Dendritic cell treated with granulocyte-macrophage colony-stimulating factor and Interleukin-4, amounts not matched to agents 40 ng/mL and 50 ng/mL, for 4 days (primary cell): ENCODE data around the gene CCSER1.

Experiments
- H3K27ac Mint-ChIP-seq: one replicate; pipeline ENCODE4 v1.8.0; 2022; ENCODE audit warnings: mild to moderate bottlenecking, mixed read lengths
- H3K27me3 Mint-ChIP-seq: one replicate; pipeline ENCODE4 v1.8.0; 2022; ENCODE audit warnings: mild to moderate bottlenecking, mixed read lengths
- H3K36me3 Mint-ChIP-seq: one replicate; pipeline ENCODE4 v1.8.0; 2022; ENCODE audit warnings: low read depth, mixed read lengths
- H3K4me1 Mint-ChIP-seq: one replicate; pipeline ENCODE4 v1.8.0; 2022; ENCODE audit warnings: low read depth, mixed read lengths
- H3K4me3 Mint-ChIP-seq: one replicate; pipeline ENCODE4 v1.8.0; 2022; ENCODE audit warnings: mild to moderate bottlenecking, moderate library complexity, mixed read lengths
- H3K9me3 Mint-ChIP-seq: one replicate; pipeline ENCODE4 v1.8.0; 2022; ENCODE audit warnings: mixed read lengths
- intact Hi-C: fragments of 100-400 bp; cut with micrococcal nuclease; formaldehyde crosslinking; loops from one replicate; pipeline ENCODE4 v1.15.0; 2022

Gene CCSER1

GRCh38 chr4:90127223-90127705 lies at the start of gene CCSER1:
Gene CCSER1 (plus strand): TSS chr4:90127394.
- intact Hi-C loops = loop anchor here (2.0 to 10.0 kb wide), 4 partner anchors 26 to 168 kb away; no protein-coding TSS in a partner anchor
- peak within 1 kb of the TSS; percentile 87 for H3K4me3 Mint-ChIP-seq
- no peaks in the 10 kb centered on the region for H3K9me3 Mint-ChIP-seq
- peaks cover 33% of the 10 kb centered on the region for H3K4me1 Mint-ChIP-seq
- peaks cover 6% of the 10 kb centered on the region for H3K36me3 Mint-ChIP-seq
- H3K27ac Mint-ChIP-seq = peak within 1 kb of the TSS; percentile 92
- H3K27me3 Mint-ChIP-seq = peaks cover 10% of the 10 kb centered on the region

GRCh38 chr4:90078440-90078839 lies 48.8 kb upstream of the CCSER1 start:
- no peaks in the 10 kb centered on the region for H3K27me3 Mint-ChIP-seq
- intact Hi-C loops = no loop called here
- H3K9me3 Mint-ChIP-seq = no peaks in the 10 kb centered on the region
- peaks cover 10% of the 10 kb centered on the region for H3K36me3 Mint-ChIP-seq
- H3K4me1 Mint-ChIP-seq = peaks cover 36% of the 10 kb centered on the region
- peak overlapping the region; percentile 8 for H3K4me3 Mint-ChIP-seq
- peak overlapping the region; percentile 89 for H3K27ac Mint-ChIP-seq

- Mint-ChIP-seq H3K9me3 (no peaks in the 10 kb centered on the region), H3K4me3 (no peak overlapping the region), H3K4me1 (peaks cover 34% of the 10 kb centered on the region), H3K27ac (no peak overlapping the region), H3K27me3 (no peaks in the 10 kb centered on the region), H3K36me3 (peaks cover 13% of the 10 kb centered on the region)
- intact Hi-C loops = no loop called here
These were observed 47.1 kb upstream of the CCSER1 start for GRCh38 chr4:90080116-90080515.

- peaks cover 20% of the 10 kb centered on the region for H3K36me3 Mint-ChIP-seq
- no peak overlapping the region for H3K4me3 Mint-ChIP-seq
- peaks cover 36% of the 10 kb centered on the region for H3K4me1 Mint-ChIP-seq
- intact Hi-C loops = no loop called here
- no peaks in the 10 kb centered on the region for H3K27me3 Mint-ChIP-seq
- no peaks in the 10 kb centered on the region for H3K9me3 Mint-ChIP-seq
- no peak overlapping the region for H3K27ac Mint-ChIP-seq
These were observed 45.6 kb upstream of the CCSER1 start for GRCh38 chr4:90081432-90082144.

- Mint-ChIP-seq H3K4me3 (no peak overlapping the region), H3K27ac (no peak overlapping the region), H3K4me1 (peaks cover 36% of the 10 kb centered on the region), H3K36me3 (peaks cover 20% of the 10 kb centered on the region), H3K9me3 (no peaks in the 10 kb centered on the region), H3K27me3 (no peaks in the 10 kb centered on the region)
- intact Hi-C loops = no loop called here
These were observed 44.7 kb upstream of the CCSER1 start for GRCh38 chr4:90082449-90082848.

GRCh38 chr4:90084277-90084966 lies 42.8 kb upstream of the CCSER1 start:
- no peaks in the 10 kb centered on the region for H3K27me3 Mint-ChIP-seq
- peaks cover 27% of the 10 kb centered on the region for H3K4me1 Mint-ChIP-seq
- H3K36me3 Mint-ChIP-seq = peaks cover 18% of the 10 kb centered on the region
- H3K9me3 Mint-ChIP-seq = no peaks in the 10 kb centered on the region
- intact Hi-C loops = no loop called here
- H3K4me3 Mint-ChIP-seq = peak overlapping the region; percentile 76
- H3K27ac Mint-ChIP-seq = peak overlapping the region; percentile 85

- Mint-ChIP-seq H3K27ac (peak overlapping the region; percentile 85), H3K27me3 (no peaks in the 10 kb centered on the region), H3K36me3 (peaks cover 17% of the 10 kb centered on the region), H3K4me1 (peaks cover 25% of the 10 kb centered on the region), H3K9me3 (no peaks in the 10 kb centered on the region), H3K4me3 (peak overlapping the region; percentile 76)
- intact Hi-C loops = loop anchor here (5.0 kb wide), 1 partner anchor 42 kb away; the partner anchor contains the start of gene CCSER1
These were observed 42.3 kb upstream of the CCSER1 start for GRCh38 chr4:90084967-90085295.

- Mint-ChIP-seq H3K9me3 (peaks cover 19% of the 10 kb centered on the region), H3K4me3 (no peak overlapping the region), H3K36me3 (peaks cover 28% of the 10 kb centered on the region), H3K27me3 (no peaks in the 10 kb centered on the region), H3K27ac (no peak overlapping the region), H3K4me1 (peaks cover 15% of the 10 kb centered on the region)
- intact Hi-C loops = no loop called here
These were observed 33.7 kb upstream of the CCSER1 start for GRCh38 chr4:90093526-90093925.

GRCh38 chr4:90095000-90095399 lies 32.2 kb upstream of the CCSER1 start:
- Mint-ChIP-seq H3K9me3 (peaks cover 29% of the 10 kb centered on the region), H3K4me3 (no peak overlapping the region), H3K36me3 (peaks cover 34% of the 10 kb centered on the region), H3K27ac (no peak overlapping the region), H3K4me1 (peaks cover 25% of the 10 kb centered on the region), H3K27me3 (no peaks in the 10 kb centered on the region)
- intact Hi-C loops = no loop called here

- no peak overlapping the region for H3K4me3 Mint-ChIP-seq
- peak overlapping the region; percentile 60 for H3K27ac Mint-ChIP-seq
- intact Hi-C loops = loop anchor here (2.0 kb wide), 1 partner anchor 27 kb away; the partner anchor contains the start of gene CCSER1
- H3K4me1 Mint-ChIP-seq = peaks cover 14% of the 10 kb centered on the region
- no peaks in the 10 kb centered on the region for H3K27me3 Mint-ChIP-seq
- H3K9me3 Mint-ChIP-seq = peaks cover 29% of the 10 kb centered on the region
- H3K36me3 Mint-ChIP-seq = peaks cover 59% of the 10 kb centered on the region
These were observed 27.4 kb upstream of the CCSER1 start for GRCh38 chr4:90099812-90100211.

GRCh38 chr4:90103991-90104390 lies 23.2 kb upstream of the CCSER1 start:
- Mint-ChIP-seq H3K9me3 (peaks cover 8% of the 10 kb centered on the region), H3K27ac (no peak overlapping the region)
- intact Hi-C loops = no loop called here

GRCh38 chr4:90105274-90105673 lies 21.9 kb upstream of the CCSER1 start:
- no peaks in the 10 kb centered on the region for H3K9me3 Mint-ChIP-seq
- H3K27ac Mint-ChIP-seq = no peak overlapping the region
- intact Hi-C loops = no loop called here
- H3K27me3 Mint-ChIP-seq = no peaks in the 10 kb centered on the region
- no peaks in the 10 kb centered on the region for H3K4me1 Mint-ChIP-seq
- no peak overlapping the region for H3K4me3 Mint-ChIP-seq
- peaks cover 43% of the 10 kb centered on the region for H3K36me3 Mint-ChIP-seq

More at GRCh38 chr4:90103991-90104390, 23.2 kb upstream of the CCSER1 start:
- H3K4me3 Mint-ChIP-seq = no peak overlapping the region
- peaks cover 9% of the 10 kb centered on the region for H3K4me1 Mint-ChIP-seq
- H3K27me3 Mint-ChIP-seq = no peaks in the 10 kb centered on the region
- H3K36me3 Mint-ChIP-seq = peaks cover 46% of the 10 kb centered on the region

- Mint-ChIP-seq H3K4me3 (no peak overlapping the region), H3K27me3 (no peaks in the 10 kb centered on the region), H3K9me3 (no peaks in the 10 kb centered on the region), H3K27ac (no peak overlapping the region), H3K36me3 (peaks cover 55% of the 10 kb centered on the region), H3K4me1 (peaks cover 6% of the 10 kb centered on the region)
- intact Hi-C loops = no loop called here
These were observed 14.5 kb upstream of the CCSER1 start for GRCh38 chr4:90112715-90113114.

- H3K27me3 Mint-ChIP-seq = no peaks in the 10 kb centered on the region
- H3K9me3 Mint-ChIP-seq = no peaks in the 10 kb centered on the region
- H3K36me3 Mint-ChIP-seq = peaks cover 65% of the 10 kb centered on the region
- intact Hi-C loops = no loop called here
- peaks cover 19% of the 10 kb centered on the region for H3K4me1 Mint-ChIP-seq
- H3K27ac Mint-ChIP-seq = no peak overlapping the region
- H3K4me3 Mint-ChIP-seq = no peak overlapping the region
These were observed 13.2 kb upstream of the CCSER1 start for GRCh38 chr4:90113881-90114457.
